Mucosa of descending colon (tissue), 3 donors: ENCODE measurements around the gene SH3PXD2A. TPM values are rescaled to one million over a fixed set of nuclear protein-coding genes. Genes with fewer than 3 reads are reported as not detected.

ENCODE experiments used
- ATAC-seq: fragments of 200-7000 bp; cut with Tn5 transposase; one replicate; pipeline ENCODE4 v1.9.1; 2020; ENCODE audit warnings: mild to moderate bottlenecking, moderate library complexity
- DNase-seq, 3 donors: peaks; one replicate each; pipeline ENCODE4 v3.0.0-alpha.2; 2020
- H3K36me3 ChIP-seq: fragments of 200-600 bp; one replicate; pipeline ENCODE4 v1.8.0; 2021; ENCODE audit warnings: low read depth, mild to moderate bottlenecking
- H3K4me1 ChIP-seq: fragments of 200-600 bp; one replicate; pipeline ENCODE4 v1.8.0; 2021; ENCODE audit warnings: low read depth, mild to moderate bottlenecking
- H3K4me3 ChIP-seq: fragments of 200-600 bp; one replicate; pipeline ENCODE4 v1.8.0; 2021; ENCODE audit warnings: mild to moderate bottlenecking
- H3K9me3 ChIP-seq: fragments of 200-600 bp; one replicate; pipeline ENCODE4 v1.8.0; 2021; ENCODE audit warnings: mild to moderate bottlenecking
- CTCF ChIP-seq: fragments of 200-600 bp; IDR thresholded peaks from one replicate; pipeline ENCODE4 v1.8.0; 2022; ENCODE audit warnings: antibody characterized with exemption, mild to moderate bottlenecking
- intact Hi-C, 2 donors: fragments of 100-400 bp; cut with DNase I in 1 of 2; cut with micrococcal nuclease in 1 of 2; formaldehyde crosslinking; loops; one replicate each; pipeline versions ENCODE4 v1.11.0 to v1.11.1; 2022; cut with DNase I, micrococcal nuclease
- total RNA-seq, 3 donors: library from RNA; stranded (reverse); fragmentation: NEBNext Ultra II Directional in 2 of 3; extraction: Animal tissue kit (Norgen Biotek cat#: 25700) in 2 of 3; gene quantifications; one replicate each; pipeline versions ENCODE4 v1.2.1 to v1.2.4, GENCODE V29; 2021 to 2023
- donor health status: DM: no; HTN: no; CAD: no; lungs with moderate emphysema.
- donor health status: DM: no; HTN: no; CAD: no.
- donor health status: DM: no; HTN: yes; CAD: no.

SH3PXD2A gene
- total RNA-seq, 3 donors from 2014 or later, result 46.1 to 91.4 (median 60.6) TPM

GRCh38 chr10:103718247-103718620, 137.1 kb downstream of the SH3PXD2A start:
- intact Hi-C loops, result no loop called here
- TF ChIP-seq CTCF, result no peak
- H3K4me1 ChIP-seq, result no peaks in the 10 kb centered on the region
- DNase-seq, result no peak
- H3K4me3 ChIP-seq, result no peak overlapping the region
- no peaks in the 10 kb centered on the region for H3K36me3 ChIP-seq
- ATAC-seq, result no peak
- no peaks in the 10 kb centered on the region for H3K9me3 ChIP-seq

- intact Hi-C loops, result no loop called here
- no peak overlapping the region for H3K4me3 ChIP-seq
- DNase-seq, result no peak
- H3K36me3 ChIP-seq, result no peaks in the 10 kb centered on the region
- TF ChIP-seq CTCF, result no peak
- no peaks in the 10 kb centered on the region for H3K9me3 ChIP-seq
- no peaks in the 10 kb centered on the region for H3K4me1 ChIP-seq
- no peak for ATAC-seq
Measured at GRCh38 chr10:103717341-103718246, 137.8 kb downstream of the SH3PXD2A start.

- TF ChIP-seq CTCF, result no peak
- intact Hi-C loops, result no loop called here
- ATAC-seq (peak; percentile 76), DNase-seq (peak in 1 of 3 donors; percentile 36)
- Histone ChIP-seq H3K9me3 (no peaks in the 10 kb centered on the region), H3K36me3 (no peaks in the 10 kb centered on the region), H3K4me1 (no peaks in the 10 kb centered on the region), H3K4me3 (no peak overlapping the region)
Measured at GRCh38 chr10:103716206-103717160, 138.9 kb downstream of the SH3PXD2A start.

- DNase-seq (peak in 1 of 3 donors; percentile 18), ATAC-seq (no peak)
- no peaks in the 10 kb centered on the region for H3K36me3 ChIP-seq
- intact Hi-C loops, result no loop called here
- no peak overlapping the region for H3K4me3 ChIP-seq
- H3K4me1 ChIP-seq, result no peaks in the 10 kb centered on the region
- no peaks in the 10 kb centered on the region for H3K9me3 ChIP-seq
- no peak for TF ChIP-seq CTCF
Measured at GRCh38 chr10:103715430-103715829, 139.9 kb downstream of the SH3PXD2A start.

- DNase-seq (peak in 1 of 3 donors; percentile 21), ATAC-seq (no peak)
- Histone ChIP-seq H3K4me3 (no peak overlapping the region), H3K9me3 (no peaks in the 10 kb centered on the region), H3K4me1 (no peaks in the 10 kb centered on the region), H3K36me3 (no peaks in the 10 kb centered on the region)
- TF ChIP-seq CTCF, result no peak
- intact Hi-C loops, result loop anchor here in 1 of 2 donors (5.0 kb wide), 1 partner anchor 143 kb away; the partner anchor contains the start of gene SH3PXD2A
Measured at GRCh38 chr10:103714232-103714891, 141.0 kb downstream of the SH3PXD2A start.
